GM19468 (cell line): ENCODE results near the gene ISL1.

Experiments used
- ATAC-seq: cut with Tn5 transposase; IDR thresholded peaks from one replicate; pipeline ENCODE4 v1.9.1; 2021; ENCODE audit warnings: mild to moderate bottlenecking, moderate library complexity, moderate number of reproducible peaks; ENCODE audit not compliant: unreplicated experiment; ENCODE audit errors: extremely low read depth

Gene ISL1

DNA sequence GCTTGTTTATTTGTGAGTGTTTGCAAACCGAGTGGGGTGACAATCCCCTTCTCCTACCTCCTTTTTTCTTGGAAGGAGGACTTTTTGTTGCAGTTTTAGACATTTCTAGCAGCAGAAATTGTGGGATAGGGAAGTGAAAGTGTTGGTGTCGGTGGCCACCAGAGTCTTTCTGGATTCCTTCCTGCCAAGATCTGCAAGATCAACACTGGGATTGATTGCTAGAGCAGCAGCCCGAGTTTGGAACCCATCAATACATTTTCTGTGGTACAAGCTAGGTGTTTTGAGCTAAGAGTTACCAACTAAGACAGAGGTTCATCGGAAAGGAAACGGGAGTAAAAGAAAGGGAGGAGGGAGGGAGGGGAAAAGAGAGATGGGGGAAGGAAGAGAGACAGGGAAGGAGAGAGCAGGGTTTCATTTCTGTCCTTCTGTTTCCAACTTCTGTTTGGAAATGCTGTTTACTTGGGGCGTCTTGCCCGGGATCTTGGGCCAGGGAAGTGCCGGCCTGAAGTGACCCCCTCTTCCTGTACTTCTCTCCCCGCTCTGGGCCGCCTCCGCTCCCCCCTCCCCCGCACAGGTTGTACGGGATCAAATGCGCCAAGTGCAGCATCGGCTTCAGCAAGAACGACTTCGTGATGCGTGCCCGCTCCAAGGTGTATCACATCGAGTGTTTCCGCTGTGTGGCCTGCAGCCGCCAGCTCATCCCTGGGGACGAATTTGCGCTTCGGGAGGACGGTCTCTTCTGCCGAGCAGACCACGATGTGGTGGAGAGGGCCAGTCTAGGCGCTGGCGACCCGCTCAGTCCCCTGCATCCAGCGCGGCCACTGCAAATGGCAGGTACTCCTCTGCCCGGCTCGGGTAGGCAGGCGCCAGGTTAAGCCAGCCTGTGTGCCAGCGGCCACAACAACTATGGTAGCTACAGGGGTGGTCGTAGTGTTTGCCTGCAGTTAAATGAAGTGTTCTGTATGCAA lies 4.0 kb downstream of the ISL1 start:
- no peak for ATAC-seq

DNA sequence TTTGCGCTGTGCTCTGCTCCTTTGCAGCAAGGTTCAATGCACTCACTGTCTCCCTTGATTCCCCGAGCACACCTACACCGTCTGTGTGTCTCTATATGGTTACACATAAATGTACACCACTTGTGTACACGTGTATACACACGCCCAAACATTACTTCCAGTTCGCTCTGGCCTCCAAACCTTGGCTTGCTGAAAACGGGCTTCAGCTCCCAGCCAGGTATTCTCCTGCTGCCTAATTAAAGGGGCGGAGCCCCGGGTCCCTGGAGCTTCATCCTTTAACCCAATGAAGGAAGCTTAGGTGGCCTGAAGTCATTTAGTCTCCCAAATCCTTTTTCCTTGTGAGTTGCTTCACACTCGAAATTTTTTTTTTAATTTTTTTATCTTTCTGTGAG lies 4.6 kb downstream of the ISL1 start:
- no peak for ATAC-seq

GRCh38 chr5:51388488-51389287 lies 5.4 kb downstream of the ISL1 start:
- ATAC-seq, result no peak

DNA sequence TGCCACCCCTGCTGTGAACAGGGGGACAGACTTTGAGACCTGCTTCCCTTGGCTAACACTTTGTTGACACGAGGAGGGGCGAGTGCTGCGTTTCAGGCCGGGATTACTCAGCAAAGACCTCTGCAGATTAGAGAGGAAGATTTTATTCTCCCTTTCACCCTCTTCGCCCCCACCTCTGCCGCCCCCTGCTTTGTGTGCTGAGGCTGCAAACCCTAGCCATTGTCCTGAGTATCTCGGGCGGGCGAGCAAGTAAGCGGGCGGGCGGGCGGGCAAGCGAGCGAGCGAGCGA lies 6.0 kb downstream of the ISL1 start:
- ATAC-seq, result no peak

GRCh38 chr5:51389577-51390463 lies 6.6 kb downstream of the ISL1 start:
- ATAC-seq, result no peak

DNA sequence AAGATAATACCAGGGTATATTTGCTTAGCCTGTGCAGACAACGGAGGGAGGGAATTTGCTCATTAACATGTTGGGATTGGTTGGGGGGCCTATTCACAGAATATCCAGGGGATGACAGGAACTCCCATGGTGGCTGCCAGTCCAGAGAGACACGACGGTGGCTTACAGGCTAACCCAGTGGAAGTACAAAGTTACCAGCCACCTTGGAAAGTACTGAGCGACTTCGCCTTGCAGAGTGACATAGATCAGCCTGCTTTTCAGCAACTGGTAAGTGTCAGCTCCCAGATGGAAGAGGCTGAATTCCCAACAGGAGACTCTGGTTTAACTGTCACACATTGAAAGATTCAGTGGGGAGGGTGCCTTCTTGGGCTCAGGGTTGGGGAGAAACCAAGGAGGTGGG lies 7.9 kb downstream of the ISL1 start:
- no peak for ATAC-seq

GRCh38 chr5:51392689-51393199 lies 9.5 kb downstream of the ISL1 start:
- ATAC-seq, result no peak

DNA sequence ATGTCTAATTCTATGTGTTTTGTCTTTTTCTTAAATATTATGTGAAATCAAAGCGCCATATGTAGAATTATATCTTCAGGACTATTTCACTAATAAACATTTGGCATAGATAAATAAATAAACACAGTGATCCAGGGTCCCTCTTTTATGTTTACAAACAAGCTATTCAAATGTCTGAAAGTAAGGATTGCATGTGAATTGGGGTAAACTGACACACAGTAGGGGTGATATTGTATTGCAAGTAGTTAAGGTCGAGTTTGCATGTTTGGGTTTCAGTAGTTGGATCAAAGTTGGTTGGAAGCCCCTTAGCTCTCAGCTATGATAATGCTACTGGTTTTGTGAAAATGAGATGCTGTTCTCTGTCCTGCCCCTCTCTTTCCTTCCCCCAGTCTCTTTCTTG lies 11.4 kb downstream of the ISL1 start:
- no peak for ATAC-seq

DNA sequence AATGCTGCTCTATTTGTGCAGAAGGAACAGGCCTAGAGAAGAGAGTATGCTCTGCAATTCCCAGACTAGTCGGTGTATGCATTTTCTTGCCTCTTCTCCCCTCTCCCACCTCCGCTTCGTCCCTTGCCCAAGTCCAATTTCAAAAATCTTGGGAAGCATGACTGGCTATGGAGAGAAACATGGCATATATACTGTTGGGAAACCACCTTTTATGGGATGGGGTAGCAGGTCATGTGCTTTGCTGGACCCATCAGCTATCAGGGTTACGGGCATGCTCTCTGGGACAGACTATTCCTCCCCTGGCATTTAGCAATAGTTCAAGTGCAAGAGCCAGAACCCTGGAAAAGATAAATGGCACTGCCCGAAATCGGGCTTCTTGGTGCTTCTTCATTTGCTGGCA lies 12.0 kb downstream of the ISL1 start:
- no peak for ATAC-seq

DNA sequence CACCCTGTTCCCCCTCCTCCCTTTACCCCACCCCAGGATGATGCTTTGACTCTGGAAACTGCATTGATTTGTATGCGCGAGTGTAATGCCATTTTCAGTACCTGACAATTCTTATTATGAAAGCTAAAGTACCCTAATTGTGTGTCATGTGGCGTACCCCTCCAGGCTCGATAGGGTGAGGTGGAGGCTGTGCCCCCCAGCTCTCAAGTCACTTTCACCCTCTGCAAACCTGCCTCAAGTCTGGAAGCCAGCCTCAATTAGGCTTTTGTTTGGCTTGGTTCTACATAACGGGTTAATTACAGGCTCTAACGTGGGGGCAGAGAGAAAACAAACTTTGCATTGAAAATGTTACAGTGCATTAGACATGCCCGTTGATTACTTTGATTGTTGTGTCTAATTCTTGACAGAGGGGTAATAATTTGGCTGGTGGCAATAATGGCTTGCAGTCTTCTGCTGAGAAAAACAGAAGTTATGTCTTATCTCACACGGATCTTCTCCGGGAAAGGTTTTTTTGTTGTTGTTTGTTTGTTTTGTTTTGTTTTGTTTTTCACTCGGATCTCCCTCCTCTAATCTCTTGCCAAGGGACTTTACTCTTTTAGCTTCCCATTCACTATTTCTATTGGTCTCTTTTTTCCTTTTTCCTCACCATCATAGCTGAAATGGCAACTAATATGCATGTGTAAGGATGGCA lies 12.6 kb downstream of the ISL1 start:
- ATAC-seq, result no peak

DNA sequence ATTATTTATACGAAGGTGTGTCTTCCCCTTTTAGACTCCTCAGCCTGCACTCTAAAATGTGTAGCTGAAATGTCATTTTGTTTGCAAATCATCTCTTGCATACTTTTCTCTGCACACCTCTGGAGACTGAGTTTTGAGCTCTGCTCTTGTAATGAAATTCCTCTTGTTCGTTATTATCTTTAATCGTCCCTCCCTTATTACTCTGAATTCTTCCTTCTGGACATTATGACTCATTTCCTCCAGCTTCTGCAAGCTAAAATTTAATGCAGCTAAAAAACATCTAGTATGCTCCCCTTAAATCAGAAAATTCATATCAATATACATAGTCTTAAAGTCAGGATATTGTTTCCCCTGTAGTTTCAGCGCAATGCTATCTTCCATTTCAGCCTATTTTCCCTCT lies 13.5 kb downstream of the ISL1 start:
- no peak for ATAC-seq

DNA sequence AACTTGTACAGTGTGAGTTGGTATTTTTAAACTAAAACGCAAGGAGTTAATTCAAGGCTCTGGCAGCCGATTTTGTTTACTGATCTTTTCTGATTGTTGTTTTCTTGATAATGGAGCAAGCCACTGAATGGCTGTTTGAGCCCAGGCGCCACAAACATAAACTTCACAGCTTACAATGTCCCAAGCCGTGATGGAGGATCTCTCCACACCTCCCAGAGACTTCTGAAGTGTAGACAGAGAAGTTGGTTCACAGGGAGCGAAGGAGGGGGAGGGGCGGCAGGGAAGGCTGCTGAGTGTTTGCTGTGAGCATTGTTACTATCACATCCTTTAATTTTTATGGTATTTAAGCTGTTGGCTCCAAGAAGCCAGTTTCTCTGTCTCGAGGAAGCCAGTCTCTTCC lies 14.7 kb downstream of the ISL1 start:
- no peak for ATAC-seq

DNA sequence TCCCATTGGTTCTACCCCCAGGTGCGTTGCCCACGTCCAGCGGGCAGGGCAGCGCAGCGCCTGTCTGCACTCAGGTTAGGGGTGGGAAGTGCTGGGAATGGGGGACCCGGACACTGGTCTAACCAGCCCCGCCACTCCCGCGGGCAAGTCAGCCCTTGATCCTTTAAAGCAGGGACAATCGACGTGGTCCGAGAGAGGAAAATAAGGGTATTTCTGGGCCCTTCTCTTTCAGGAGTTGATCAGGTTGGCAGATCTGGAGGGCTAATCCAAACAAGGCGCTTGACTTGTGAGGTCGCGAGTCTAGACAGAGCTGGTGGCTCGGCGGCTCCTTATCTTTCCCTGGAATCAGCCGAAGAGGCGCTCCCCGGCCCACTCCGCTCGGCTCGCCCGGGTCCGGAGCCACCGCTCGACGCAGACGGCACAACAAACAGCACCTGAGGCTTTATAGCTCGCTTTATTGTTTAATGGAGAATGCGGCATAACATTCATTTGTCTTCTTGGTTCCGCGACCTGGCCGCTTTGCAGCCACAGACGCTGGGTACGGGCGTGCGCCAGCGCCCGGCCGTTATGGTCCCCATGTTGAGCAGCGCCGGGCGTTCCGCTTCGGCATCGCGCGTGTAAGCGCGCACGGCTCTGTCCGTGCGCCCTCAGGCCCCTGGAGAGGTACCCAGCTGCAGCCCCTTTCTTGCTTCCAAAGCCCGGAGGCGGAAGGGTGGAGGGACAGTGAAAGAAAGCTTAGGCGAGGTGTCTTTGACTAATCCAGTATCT lies 15.8 kb downstream of the ISL1 start:
- no peak for ATAC-seq

DNA sequence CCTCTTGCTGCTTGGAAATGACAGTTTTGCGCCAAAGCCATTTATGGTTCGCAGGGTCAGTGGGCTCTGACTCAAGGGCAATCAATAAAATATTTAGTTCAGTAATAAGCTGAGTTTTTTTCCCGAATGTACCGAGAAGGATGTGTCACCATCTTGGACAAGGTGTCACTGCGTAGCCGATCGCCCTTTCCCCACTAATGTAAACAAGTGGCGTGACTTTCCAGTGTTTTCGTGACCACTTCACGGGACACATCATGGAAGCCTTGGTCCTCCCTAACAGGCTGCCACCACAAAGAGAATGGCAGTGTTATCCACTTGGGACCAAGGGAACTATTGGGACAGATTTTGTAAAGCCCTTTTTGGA lies 16.4 kb downstream of the ISL1 start:
- ATAC-seq, result no peak

- no peak for ATAC-seq
Measured at GRCh38 chr5:51404255-51404654, 21.0 kb downstream of the ISL1 start.

DNA sequence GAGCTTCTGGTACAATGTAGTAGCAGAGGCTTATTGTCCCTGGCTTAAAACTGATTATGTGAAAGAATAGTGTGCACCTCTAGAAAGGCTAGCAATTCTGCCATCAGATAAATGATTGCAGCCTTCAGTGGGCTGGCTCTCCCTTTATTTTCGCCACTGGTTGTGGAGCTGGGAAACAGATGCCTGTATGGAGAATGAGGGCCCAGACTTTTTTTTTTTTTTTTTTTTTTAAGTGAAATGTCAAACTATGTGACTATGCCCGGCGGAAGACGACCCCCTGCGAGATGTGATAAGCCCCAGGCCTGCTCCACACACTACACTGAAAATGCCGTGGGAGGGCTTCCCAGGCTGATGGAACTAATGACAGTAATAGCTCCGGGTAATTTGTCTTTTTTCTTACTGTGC lies 28.7 kb downstream of the ISL1 start:
- ATAC-seq, result no peak

GRCh38 chr5:51414516-51414915 lies 31.3 kb downstream of the ISL1 start:
- no peak for ATAC-seq

GRCh38 chr5:51416149-51416548 lies 32.9 kb downstream of the ISL1 start:
- no peak for ATAC-seq

GRCh38 chr5:51433052-51433710 lies 49.9 kb downstream of the ISL1 start:
- no peak for ATAC-seq
